CD4-positive, alpha-beta T cell treated with Interleukin-2 at 100 ng/mL for 4 hours (primary cell): Measurements from ENCODE around the gene PACS2.
A peak's percentile ranks its signal among the peaks of the same experiment; 100 is the strongest.

ENCODE experiments used
- DNase-seq: peaks from one replicate; pipeline ENCODE4 v3.0.0-alpha.2; 2020; ENCODE audit warnings: low spot score

The PACS2 gene

DNA sequence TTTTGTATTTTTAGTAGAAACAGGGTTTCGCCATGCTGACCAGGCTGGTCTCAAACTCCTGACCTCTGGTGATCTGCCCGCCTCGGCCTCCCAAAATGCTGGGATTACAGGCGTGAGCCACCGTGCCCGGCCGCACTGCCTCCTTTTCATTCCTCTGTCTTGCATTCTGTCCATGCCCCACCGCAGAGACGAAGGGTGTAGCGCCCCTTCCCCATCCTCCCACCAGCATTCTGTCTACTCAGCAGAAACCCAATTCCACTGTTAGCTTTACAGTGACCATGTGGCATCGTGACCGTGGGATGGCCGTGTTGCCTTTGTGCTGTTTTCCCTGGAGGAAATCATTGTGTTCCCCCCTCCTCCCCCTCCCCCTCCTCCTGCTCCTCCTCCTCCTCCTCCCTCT lies 94.0 kb downstream of the PACS2 start:
- DNase-seq, result no peak

DNA sequence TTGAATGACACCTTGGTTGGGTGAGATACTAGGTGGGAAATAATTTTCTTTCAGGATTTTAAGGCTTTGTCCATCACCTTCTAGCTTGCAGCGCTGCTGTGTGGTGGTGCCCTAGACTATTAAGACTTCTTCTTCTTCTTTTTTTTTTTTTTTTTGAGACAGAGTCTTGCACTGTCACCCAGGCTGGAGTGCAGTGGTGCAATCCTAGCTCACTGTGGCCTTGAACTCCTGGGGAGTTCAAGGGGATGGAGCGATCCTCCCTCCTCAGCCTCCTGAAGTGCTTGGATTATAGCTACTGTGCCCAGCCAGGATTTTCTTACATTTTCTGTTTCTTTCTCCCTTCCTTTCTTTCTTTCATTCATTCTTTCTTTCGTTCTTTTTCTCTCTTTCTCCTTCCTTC lies 94.8 kb downstream of the PACS2 start:
- DNase-seq, result no peak

DNA sequence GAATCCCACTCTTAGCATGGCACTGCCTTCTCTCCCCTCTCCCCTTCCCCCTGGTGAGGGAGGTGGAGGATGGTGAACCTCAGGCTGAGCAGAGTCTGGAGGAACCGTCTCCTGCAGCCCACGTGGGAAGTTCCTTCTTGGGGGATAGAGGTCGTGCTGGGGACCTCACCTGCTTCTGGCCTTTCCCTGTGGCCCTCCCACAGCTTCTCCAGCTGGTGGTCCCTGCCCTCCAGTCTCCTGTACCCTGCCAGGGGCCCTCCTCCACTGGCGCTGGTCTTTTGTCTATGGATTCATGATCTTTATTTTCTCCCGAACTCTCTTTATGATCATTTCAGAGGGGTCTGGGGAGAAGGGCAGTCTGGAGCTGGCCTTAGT lies 96.1 kb downstream of the PACS2 start:
- DNase-seq, result no peak

DNA sequence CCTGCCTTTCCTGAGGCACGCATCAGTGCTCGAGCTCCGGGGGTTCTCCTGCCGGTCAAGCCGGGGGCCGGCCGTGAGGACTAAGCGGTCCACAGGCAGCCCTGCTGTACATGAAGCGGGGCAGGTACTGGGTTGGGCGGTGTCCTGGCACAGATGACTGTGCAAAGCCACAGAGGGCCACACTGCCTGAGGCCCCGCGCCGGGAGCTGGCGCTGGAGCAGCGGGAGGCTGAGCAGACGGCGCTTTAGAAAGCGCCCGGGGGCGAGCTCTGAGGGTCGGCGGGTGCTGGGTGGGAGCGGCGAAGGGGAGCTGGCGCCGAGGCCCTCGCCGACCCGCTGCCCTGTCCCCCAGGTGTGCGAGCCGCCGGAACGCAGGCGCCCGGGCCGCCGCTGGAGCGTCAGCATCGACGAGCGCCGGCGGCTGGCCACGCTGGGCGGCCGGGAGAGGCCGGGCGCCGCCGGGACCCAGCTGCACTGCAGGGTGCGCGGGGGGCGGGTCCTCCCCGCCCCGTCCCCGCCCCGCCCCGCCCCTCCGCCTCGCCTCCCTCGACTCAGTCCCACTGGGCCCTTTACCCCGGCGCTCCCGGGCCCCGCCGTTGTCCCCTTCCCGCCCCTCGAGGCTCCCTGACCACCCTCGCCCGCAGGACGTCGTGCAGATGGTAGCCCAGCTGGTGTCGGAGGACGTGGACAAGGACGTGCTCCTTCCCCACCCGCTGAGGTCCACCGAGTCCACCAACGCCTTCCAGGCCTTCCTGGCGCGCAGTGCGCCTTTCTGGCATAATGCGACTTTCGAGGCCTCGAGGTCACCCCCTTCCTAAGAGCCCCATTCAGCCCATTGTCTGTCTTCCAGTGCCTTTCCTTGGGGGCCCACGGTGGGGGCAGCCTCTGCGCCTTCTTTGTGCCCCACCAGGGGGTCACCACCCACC lies 96.7 kb downstream of the PACS2 start:
- DNase-seq, result peak; percentile 9

DNA sequence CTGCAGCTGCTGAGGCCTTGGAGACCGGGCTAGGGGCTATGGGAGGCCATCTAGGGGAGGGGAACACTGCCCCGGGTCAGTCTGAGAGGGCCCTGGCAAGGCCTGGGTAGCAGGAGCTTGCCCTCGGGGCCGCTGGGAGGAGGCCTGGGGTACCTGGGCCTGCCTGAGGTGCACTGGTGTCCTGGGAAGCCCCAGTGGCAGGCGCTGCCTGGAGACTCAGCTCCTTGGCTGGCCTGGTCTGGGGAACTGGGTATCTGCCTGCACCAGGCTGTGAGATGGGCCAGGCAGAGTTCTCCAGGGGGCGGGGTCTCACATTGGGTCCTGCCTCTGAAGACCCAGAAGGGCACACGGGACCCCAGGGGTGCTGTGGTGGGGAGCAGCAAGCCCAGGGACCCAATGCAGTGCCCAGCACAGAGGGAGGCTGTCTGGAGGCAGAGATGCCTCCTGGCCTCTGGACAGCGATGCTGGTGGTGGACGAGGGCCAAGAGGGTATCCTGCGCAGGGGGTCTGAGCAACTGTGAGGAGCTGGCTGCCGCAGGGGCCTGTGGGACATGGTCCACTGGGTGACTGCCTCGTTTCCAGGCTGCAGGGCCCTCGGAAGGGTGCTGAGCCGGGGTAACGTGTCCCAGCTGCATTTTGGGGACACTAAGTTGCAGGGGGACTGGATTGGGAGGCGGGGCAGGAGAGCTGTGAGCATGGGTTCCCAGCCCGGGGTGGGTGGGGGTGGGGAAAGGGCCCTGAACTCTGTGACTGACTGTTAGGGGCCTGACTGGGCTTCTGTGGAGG lies 97.6 kb downstream of the PACS2 start:
- no peak for DNase-seq

DNA sequence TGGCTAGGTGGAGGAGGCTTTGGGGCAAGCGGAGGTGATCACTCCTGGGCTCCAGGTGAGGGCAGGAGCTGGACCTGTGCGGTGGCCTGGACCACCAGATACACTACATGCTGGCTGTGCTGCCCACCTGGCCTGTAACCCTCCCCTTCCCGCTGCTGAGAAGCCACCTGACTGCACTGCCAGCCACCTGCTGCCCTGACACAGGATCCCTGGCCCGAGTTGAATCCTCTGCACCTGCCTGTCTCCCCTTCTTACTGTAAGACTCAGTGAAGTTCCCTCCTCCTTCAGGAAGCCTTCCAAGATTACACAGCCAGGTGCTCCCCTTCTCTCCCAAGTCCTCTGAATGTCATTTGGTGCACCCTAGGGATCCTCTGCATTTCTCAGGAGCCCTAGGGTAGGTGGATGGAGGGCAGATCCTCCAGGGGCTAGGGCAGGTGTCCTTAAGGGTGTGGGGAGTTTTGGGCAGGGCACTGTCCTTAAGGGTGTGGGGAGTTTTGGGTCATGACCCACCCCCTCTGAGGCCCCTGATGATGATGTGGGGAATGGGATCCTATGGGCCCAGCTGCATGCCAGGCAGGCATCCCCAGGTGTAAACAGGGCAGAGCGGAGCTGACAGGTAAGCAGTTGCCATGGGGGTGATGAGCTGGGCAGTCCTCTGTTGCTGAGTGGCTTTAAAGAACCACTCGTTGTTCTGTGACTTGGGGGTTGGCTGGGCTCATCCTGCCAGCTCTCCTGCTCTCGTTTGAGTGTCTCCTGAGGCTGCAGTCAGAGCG lies 98.4 kb downstream of the PACS2 start:
- DNase-seq, result no peak

DNA sequence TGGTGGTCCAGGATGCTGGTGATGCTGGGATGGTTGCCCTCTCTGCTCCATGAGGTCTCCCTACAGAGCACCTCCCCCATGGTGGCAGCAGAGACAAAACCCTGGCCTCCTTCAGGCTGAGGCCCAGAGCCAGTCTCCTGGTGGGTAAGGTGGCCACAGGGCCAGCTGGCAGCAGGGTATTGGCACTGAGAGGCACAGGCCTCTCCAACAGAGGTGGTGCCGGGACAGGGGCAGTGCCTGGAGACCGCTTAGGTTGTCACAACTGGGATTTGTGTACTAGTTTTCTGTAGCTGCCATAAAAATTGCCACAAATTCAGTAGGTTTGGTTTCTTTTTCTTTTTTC lies 99.0 kb downstream of the PACS2 start:
- no peak for DNase-seq

DNA sequence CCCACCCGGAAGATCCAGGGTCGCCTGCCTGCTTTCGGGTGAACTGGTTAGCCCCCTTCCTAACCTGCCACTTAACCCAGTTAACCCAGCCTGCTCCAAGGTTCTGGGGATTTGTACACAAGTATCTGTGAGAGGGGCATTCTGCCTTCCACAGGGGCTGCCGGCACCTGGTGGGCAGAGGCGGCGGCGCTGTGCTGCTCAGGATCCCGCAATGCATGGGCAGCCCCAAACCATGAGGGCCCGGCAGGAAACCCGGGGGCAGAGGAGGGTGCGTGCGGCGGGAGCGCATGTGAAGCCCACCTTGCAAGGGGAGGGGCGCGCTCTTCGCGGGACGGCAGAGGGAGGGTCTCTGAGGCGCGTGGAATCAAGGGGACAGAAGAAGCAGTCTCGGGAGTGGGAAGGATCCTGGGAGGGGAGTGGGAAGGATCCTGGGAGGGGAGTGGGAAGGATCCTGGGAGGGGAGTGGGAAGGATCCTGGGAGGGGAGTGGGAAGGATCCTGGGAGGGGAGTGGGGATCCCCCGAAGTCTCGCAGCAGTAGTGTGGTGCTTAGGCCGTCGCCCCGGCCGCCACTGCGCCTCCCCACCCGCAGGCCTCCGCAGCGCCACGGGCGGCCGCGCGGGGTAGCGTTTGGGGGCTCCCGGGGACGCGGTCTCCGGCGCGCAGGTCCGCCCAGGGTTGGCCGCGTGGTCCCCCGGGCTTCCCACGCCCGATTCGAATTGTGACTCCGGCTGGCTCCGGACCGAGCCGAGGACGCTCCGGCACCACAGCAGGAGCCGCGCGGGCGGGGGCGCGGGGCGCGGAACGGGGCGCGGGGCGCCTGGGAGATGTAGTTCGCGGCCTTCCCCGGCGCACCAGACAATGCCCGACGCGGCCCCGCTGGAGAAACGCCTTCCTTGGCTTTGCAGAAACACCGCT lies 100.2 kb downstream of the PACS2 start:
- peak; percentile 47 for DNase-seq

DNA sequence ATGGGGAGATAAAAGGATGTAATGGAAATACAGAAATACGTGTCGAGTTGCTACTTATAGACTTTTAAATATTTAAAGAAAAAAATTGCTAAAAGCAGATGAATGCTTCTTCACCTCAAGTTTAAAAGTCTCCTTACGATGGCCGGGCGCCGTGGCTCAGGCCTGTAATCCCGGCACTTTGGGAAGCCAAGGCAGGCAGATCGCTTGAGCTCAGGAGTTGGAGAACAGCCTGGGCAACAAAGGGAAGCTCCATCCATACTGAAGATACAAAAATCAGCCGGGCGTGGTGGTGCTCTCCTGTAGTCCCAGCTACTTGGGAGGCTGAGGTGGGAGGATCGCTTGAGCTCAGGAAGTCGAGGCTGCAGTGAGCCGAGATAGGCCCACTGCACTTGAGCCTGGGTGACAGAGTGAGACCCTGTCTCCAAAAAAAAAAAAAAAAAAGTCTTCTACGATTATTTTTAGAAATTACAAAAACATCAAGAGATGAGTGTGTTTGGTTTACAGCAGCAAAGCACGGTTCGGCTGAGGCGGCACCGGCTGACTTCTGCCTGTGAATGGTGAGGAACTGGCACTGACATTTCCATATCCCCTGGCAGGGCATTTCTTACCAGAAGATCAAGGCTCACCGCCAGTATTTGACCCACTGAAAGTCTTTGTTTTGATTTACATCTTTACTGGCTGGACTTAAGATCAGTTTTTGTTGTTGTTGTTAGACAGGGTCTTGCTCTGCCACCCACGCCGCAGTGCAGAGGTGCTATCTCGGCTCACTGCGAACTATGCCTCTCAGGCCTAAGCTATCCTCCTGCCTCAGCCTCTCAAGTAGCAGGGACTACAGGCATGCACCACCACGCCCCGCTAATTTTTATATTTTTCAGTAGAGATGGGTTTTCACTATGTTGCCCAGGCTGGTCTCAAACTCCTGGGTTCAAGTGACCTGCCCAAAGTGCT lies 101.2 kb downstream of the PACS2 start:
- DNase-seq, result no peak

DNA sequence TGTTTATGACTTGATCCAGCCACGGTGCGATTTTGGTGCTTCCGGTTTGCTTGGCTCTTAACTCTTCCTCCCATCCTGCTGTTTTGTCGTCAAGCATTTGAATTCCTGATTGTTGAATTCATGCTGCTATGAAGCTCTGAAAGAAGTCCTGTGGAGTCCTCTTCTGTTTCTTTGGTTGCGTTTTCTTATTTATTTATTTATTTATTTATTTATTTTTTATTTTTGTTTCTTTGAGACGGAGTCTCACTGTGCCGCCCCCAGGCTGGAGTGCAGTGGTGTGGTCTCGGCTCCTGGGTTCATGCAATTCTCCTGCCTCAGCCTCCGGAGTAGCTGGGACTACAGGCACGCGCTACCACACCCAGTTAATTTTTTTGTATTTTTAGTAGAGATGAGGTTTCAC lies 102.1 kb downstream of the PACS2 start:
- DNase-seq, result no peak

DNA sequence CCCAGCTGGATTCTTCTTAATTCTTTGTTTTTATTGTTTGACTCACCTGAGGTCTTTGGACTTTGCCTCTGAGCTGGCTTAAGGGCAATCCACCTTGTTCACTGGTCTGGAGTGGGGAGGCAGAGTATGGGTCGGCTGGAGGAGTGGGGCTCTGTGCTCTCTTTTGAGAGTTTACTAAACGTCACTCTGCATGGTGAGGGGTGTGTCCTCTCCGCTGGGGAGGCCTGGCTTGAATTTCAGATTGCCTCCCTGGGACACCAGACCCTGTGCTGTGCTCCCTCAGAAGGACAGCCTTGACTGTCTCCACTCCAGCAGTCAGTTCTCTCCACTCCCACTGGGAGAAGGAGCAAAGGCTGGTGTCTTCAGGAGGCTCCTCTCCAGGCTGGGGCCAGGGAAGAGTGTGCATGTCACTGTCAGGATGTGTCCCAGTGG lies 103.2 kb downstream of the PACS2 start:
- DNase-seq, result no peak

DNA sequence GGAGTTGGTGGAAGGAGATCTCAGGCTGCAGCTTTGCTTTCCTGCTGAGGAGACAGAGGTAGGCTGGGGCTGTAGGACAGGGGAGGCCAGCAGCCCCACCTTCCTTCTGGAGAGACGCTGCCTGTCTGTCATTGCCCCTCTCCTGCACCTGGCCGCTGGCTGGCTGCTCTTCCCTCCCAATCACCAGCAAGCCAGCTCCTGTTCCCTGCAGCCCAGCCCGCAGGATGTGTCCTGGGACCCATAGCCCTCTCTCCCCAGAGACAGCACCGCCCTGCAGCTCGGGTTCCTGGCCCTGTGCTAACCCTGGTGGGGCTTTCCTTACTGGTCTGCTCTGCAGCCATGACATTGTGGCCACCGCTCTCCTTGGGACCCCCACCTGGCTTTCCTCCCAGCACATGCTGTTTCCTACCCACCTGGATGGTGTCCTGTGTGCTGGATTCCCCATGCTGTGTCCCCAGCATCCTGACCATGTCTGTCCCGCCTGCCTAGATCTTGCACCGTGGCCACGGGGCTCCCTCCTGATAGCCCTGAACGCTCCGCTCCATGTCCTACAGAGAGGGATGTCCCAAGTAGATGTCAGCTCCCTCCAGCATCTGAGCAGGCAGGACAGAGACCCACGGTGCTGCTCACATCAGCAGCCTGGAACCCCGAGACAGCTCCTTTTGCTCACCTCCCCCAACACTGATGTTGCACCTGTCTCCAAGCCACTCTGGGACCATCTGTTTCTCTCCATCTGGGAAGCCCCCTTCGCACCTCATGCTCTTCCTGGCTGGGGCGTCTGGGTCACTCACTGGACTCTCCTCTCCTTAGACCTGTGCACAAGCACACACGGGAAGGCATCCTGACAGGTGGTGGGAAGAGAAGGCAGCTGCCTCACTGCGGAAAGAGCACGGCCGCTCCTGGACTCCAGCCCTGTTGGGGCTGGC lies 104.0 kb downstream of the PACS2 start:
- no peak for DNase-seq

DNA sequence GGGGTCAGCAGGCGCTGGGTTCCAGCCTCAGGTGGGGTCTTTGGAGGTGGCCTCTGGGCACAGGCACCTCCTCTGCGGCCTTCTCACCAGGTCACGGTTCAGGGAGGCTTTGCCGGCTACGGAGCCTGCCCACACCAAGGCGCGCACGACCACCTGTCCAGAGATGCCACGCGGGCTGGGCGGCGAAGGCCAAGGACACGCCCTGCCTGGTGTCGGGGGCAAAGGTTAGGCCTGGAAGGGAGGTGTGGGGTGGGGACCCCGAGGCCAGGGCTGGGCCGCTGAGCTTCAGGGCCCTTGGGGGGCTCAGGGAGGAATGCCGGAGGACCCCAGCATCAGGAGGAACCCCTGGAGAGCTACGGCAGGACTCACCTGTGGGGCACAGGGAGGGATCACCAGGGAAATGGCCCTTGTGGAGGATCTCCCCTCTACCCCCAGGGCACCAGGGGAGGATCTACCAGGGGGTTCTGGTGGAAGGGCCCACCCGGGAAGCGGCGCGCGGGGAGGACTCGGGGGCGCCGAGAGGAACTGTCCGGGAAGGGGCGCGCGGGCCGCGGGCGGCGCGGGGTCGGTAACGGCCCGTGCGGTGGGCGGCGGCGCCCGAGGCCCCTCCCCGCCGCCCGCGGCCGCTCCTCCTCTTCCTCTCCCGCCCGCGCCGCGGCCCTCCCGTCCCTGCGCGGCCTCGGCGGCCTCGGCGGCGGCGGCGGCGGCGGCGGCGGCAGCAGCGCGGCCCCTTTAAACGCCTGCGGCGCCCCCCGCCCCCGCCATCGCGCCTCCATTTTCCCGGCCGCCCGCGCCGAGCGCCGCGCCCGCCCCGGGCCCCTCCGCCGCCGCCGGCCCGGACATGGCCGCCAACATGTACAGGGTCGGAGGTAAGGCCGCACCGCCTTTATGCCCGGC lies 104.9 kb downstream of the PACS2 start, which contains the start of gene MTA1:
Gene MTA1, plus strand, starts transcription at position 633 of the 897 bp plus-strand sequence. Its CDS starts 209 bp downstream, at position 842.
- peak; percentile 25 for DNase-seq

DNA sequence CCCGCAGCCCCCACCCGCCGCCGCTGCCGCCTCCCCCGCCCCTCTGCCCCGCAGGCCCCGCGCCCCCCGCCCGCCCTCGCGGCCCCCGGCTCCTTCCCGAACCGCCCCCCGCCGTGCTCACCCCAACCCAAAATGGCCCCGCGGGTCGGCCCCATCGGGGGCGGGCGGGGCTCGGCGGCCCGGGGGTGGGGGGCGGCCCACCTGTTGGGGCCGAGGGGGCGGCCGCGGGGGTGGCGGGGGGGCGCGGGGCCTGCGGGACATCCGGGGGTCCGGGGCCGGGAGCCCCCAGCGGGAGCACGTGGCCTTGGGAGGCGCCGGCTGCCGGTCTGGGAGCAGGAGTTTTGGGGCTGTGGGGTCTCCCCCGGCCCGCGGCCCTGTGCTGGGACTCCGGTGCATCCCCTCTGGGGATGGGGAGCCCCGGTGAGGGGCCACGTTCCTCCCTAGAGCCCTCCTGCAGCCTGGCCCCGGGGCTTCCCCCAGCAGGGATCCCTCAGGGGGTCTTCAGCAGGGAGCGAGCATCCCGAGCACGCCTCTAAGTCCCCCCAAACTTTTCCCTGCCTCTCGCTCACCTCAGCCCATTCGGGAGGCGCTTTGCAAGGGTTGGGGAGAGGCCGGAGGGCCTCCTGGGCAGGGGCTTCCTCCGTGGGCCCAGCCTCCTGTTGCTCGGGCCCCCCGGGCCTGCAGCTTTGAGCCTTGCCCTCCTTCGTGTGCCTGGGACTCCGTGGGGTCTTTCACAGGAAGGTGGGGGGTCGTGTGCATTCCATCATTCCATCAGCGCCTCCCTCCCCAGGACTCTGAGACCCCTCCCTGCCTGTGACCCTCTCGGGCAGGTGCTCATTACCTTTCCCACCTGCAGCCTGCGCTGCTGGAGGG lies 105.8 kb downstream of the PACS2 start:
- DNase-seq, result no peak

DNA sequence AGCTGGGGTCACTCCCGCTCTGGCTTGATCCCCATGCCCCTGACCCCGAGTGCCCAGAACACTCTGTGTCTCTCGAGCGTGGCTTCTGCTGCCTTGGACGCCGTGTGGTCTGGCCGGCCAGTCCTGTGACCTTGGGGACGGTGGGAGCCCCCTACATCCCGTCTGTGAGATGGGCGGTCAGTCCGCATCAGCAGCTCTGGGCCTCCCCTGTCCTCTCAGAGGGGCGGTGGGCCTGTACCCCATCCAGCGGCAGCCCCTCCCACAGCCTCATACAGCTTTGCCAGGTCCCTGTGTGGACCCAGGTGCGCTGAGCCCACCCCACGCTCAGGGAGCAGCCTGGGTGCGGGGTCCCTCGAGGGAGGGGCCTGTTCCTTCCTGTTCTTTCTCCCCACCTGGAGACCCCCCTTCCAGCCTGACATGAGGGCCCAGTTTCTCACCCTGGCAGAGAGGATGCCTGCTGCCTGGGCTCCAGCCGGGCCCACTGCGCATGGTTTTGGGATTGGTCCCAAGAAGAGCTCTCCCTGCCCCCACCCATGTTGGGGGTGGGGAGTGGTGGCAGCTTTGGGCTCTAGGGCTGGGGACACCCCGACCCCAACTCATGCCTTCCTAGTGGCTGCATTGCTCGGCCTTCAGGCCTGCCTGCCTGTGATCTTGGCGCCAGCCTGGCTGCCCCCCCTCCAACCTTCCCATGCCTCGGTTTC lies 106.6 kb downstream of the PACS2 start:
- no peak for DNase-seq
